Measurements from ENCODE around the gene WIPI1. TPM values are rescaled to one million over a fixed set of nuclear protein-coding genes. Genes with fewer than 3 reads are reported as not detected.

Gene WIPI1
- polyA plus RNA-seq, 1 donor (not counting 4 experiments of a cell fraction or from before 2014, with no cell fraction given), result 49.4 TPM

GRCh38 chr17:68441070-68441770 is 16.1 kb downstream of the WIPI1 start:
- Histone ChIP-seq H2AFZ (ENCODE audit: control insufficient read depth, low read length) (no peak overlapping the region), H3K4me2 (ENCODE audit: control insufficient read depth, extremely low read depth, insufficient read depth, low read depth, low read length) (no peak overlapping the region), H3K79me2 (ENCODE audit: control insufficient read depth, insufficient read depth, low read length) (no peaks in the 10 kb centered on the region), H3K4me3 (ENCODE audit: control insufficient read depth in 2 of 3, extremely low read depth in 1 of 3, insufficient read depth in 2 of 3, low read depth in 1 of 3, low read length in 3 of 3) (no peak overlapping the region), H3K36me3 (ENCODE audit: control insufficient read depth in 2 of 2, extremely low read depth in 1 of 2, insufficient read depth in 2 of 2, low read length in 2 of 2) (peaks cover 0 to 22% of the 10 kb centered on the region in 2 experiments), H3K9me3 (ENCODE audit: control insufficient read depth, low read depth, low read length) (no peaks in the 10 kb centered on the region), H4K20me1 (ENCODE audit: control insufficient read depth, extremely low read depth, insufficient read depth, low read length) (no peaks in the 10 kb centered on the region), H3K27me3 (ENCODE audit: control insufficient read depth, extremely low read depth, insufficient read depth, low read length) (no peaks in the 10 kb centered on the region), H3K27ac (ENCODE audit: control insufficient read depth, insufficient read depth, low read length) (no peak overlapping the region), H3K9ac (ENCODE audit: control insufficient read depth, extremely low read depth, insufficient read depth, low read length) (no peak overlapping the region), H3K4me1 (ENCODE audit: control insufficient read depth, extremely low read depth, insufficient read depth, low read length) (peaks cover 4% of the 10 kb centered on the region), H3K9me1 (ENCODE audit: control insufficient read depth, extremely low read depth, insufficient read depth, low read length) (no peaks in the 10 kb centered on the region)
- dilution Hi-C loops (cut with MboI; ENCODE audit: extremely low pct_ligation_motif_present, low sequenced_read_pairs), result no loop called here
- FAIRE-seq, result no peak
- no peak for DNase-seq (ENCODE audit: low read depth, low spot score)
- TF ChIP-seq CTCF (optimal IDR thresholded peaks at IDR 0.05 in 1 of 3, IDR thresholded peaks at IDR 0.05 in 1 of 3, conservative IDR thresholded peaks at IDR 0.05 in 1 of 3; ENCODE audit: extremely low read depth in 1 of 3, insufficient read depth in 2 of 3, low read length in 3 of 3), result no peak
- no peak for TF ChIP-seq EZH2 (IDR thresholded peaks at IDR 0.05; ENCODE audit: low read length)

GRCh38 chr17:68440526-68440925 is 16.8 kb downstream of the WIPI1 start:
- Histone ChIP-seq H3K27me3 (ENCODE audit: control insufficient read depth, extremely low read depth, insufficient read depth, low read length) (no peaks in the 10 kb centered on the region), H4K20me1 (ENCODE audit: control insufficient read depth, extremely low read depth, insufficient read depth, low read length) (no peaks in the 10 kb centered on the region), H2AFZ (ENCODE audit: control insufficient read depth, low read length) (no peak overlapping the region), H3K4me1 (ENCODE audit: control insufficient read depth, extremely low read depth, insufficient read depth, low read length) (peaks cover 7% of the 10 kb centered on the region), H3K27ac (ENCODE audit: control insufficient read depth, insufficient read depth, low read length) (no peak overlapping the region), H3K4me2 (ENCODE audit: control insufficient read depth, extremely low read depth, insufficient read depth, low read depth, low read length) (no peak overlapping the region), H3K4me3 (ENCODE audit: control insufficient read depth in 2 of 3, extremely low read depth in 1 of 3, insufficient read depth in 2 of 3, low read depth in 1 of 3, low read length in 3 of 3) (no peak overlapping the region), H3K9me3 (ENCODE audit: control insufficient read depth, low read depth, low read length) (no peaks in the 10 kb centered on the region), H3K36me3 (ENCODE audit: control insufficient read depth in 2 of 2, extremely low read depth in 1 of 2, insufficient read depth in 2 of 2, low read length in 2 of 2) (peaks cover 0 to 21% of the 10 kb centered on the region in 2 experiments), H3K9ac (ENCODE audit: control insufficient read depth, extremely low read depth, insufficient read depth, low read length) (no peak overlapping the region), H3K9me1 (ENCODE audit: control insufficient read depth, extremely low read depth, insufficient read depth, low read length) (no peaks in the 10 kb centered on the region), H3K79me2 (ENCODE audit: control insufficient read depth, insufficient read depth, low read length) (no peaks in the 10 kb centered on the region)
- TF ChIP-seq CTCF (optimal IDR thresholded peaks at IDR 0.05 in 1 of 3, IDR thresholded peaks at IDR 0.05 in 1 of 3, conservative IDR thresholded peaks at IDR 0.05 in 1 of 3; ENCODE audit: extremely low read depth in 1 of 3, insufficient read depth in 2 of 3, low read length in 3 of 3), result no peak
- no peak for TF ChIP-seq EZH2 (IDR thresholded peaks at IDR 0.05; ENCODE audit: low read length)
- FAIRE-seq, result no peak
- dilution Hi-C loops (cut with MboI; ENCODE audit: extremely low pct_ligation_motif_present, low sequenced_read_pairs), result no loop called here
- DNase-seq (ENCODE audit: low read depth, low spot score), result no peak

Data from keratinocyte (primary cell).